Small intestine (tissue), 7 donors: ENCODE results near the gene XIST. TPM values are rescaled to one million over a fixed set of nuclear protein-coding genes. Genes with fewer than 3 reads are reported as not detected.

Source experiments
- DNase-seq, 2 donors: peaks; one replicate each; pipeline versions ENCODE4 v3.0.0 to v3.0.0-alpha.2; 2013
- FAIRE-seq: peaks from 2 replicates; lab custom pipeline; 2012; peaks lifted over from hg19 to GRCh38; lab: Jason Lieb, UNC
- H3K27ac ChIP-seq, 3 donors: one replicate each; pipeline ENCODE4 v1.5.1; 2013; ENCODE audit warnings: low read length in 2 of 3, mild to moderate bottlenecking in 2 of 3, control low read depth in 1 of 3, inconsistent platforms in 1 of 3, low read depth in 1 of 3, moderate library complexity in 1 of 3
- H3K27me3 ChIP-seq, 3 donors: one replicate each; pipeline ENCODE4 v1.6.1; 2013; ENCODE audit warnings: low read length in 3 of 3, inconsistent platforms in 1 of 3; ENCODE audit not compliant: control insufficient read depth in 3 of 3, insufficient read depth in 3 of 3
- H3K36me3 ChIP-seq, 3 donors: one replicate each; pipeline ENCODE4 v1.6.1; 2013; ENCODE audit warnings: low read length in 3 of 3, inconsistent platforms in 1 of 3, low read depth in 1 of 3, mild to moderate bottlenecking in 1 of 3, moderate library complexity in 1 of 3; ENCODE audit not compliant: control insufficient read depth in 3 of 3, insufficient read depth in 2 of 3
- H3K4me1 ChIP-seq, 3 donors: one replicate each; pipeline ENCODE4 v1.6.1; 2013; ENCODE audit warnings: low read length in 2 of 3, inconsistent platforms in 1 of 3, low read depth in 1 of 3, mild to moderate bottlenecking in 1 of 3, moderate library complexity in 1 of 3; ENCODE audit not compliant: control insufficient read depth in 3 of 3, insufficient read depth in 2 of 3
- H3K4me3 ChIP-seq, 3 donors: one replicate each; pipeline ENCODE4 v1.5.1; 2013; ENCODE audit warnings: low read length in 3 of 3, control low read depth in 1 of 3, inconsistent platforms in 1 of 3, low read depth in 1 of 3, mild to moderate bottlenecking in 1 of 3, moderate library complexity in 1 of 3
- H3K9me3 ChIP-seq, 2 donors: one replicate each; pipeline ENCODE4 v1.6.1; 2013; ENCODE audit warnings: low read depth in 1 of 2, low read length in 1 of 2; ENCODE audit not compliant: control insufficient read depth in 2 of 2, insufficient read depth in 1 of 2
- WGBS, 3 donors: extraction: QIAGEN DNeasy Blood & Tissue Kit; methylation state at CpG; one replicate each; pipeline ENCODE4 v1.1.7; 2013; 5-methylcytosine and 5-hydroxymethylcytosine counted together
- polyA plus RNA-seq, 4 donors: library from polyadenylated mRNA; stranded (reverse) in 3 of 4; unstranded in 1 of 4; fragments of 200-250 nt in 3 of 4; fragments of 120-200 nt in 1 of 4; gene quantifications; one replicate each; pipeline versions ENCODE4 v1.2.1 to v1.2.3, GENCODE V29; 2013
- donor health status: healthy with polysubstance abuse.
- donor health status: control.
- donor health status: control.
- donor health status: Bipolar disorder and iron deficiency.
- donor health status: healthy.

The XIST gene
- polyA plus RNA-seq, 4 donors: 0.06 to 36.5 (median 1.3) TPM

- FAIRE-seq: no peak
- Histone ChIP-seq H3K27me3 (no peaks in the 10 kb centered on the region), H3K36me3 (no peaks in the 10 kb centered on the region), H3K4me1 (no peaks in the 10 kb centered on the region), H3K27ac (no peak overlapping the region), H3K4me3 (no peak overlapping the region), H3K9me3 (peaks cover 0 to 2% of the 10 kb centered on the region in 2 donors)
- WGBS, 3 donors: 91 to 100% (median 100%) methylated on average over 3 of the region's 3 CpGs
- DNase-seq: no peak
Observed at GRCh38 chrX:73863852-73864251, 11.3 kb upstream of the XIST start.

GRCh38 chrX:73863268-73863667 lies 10.8 kb upstream of the XIST start:
- FAIRE-seq (no peak), DNase-seq (no peak)
- Histone ChIP-seq H3K4me3 (no peak overlapping the region), H3K4me1 (no peaks in the 10 kb centered on the region), H3K27ac (no peak overlapping the region), H3K9me3 (peaks cover 0 to 2% of the 10 kb centered on the region in 2 donors), H3K27me3 (no peaks in the 10 kb centered on the region), H3K36me3 (no peaks in the 10 kb centered on the region)

DNA sequence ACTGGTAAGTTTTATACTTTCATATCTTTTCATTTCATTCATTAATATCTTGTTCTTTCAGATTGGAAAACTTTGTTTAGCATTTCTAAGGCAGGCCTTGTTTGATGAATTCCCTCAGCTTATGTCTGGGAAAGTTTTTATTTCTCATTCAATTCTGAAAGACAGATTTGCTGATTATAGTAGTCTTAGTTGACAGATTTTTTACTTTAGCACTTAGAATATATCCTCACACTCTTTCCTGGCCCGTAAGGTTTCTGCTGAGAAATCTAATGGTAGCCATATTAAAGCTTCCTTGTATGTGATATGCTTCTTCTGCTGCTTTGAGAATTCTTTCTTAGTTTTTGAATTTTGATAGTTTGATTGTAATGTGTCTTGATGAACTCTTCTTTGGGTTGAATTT lies 7.1 kb upstream of the XIST start:
- FAIRE-seq: no peak

GRCh38 chrX:73855546-73855945 lies 3.0 kb upstream of the XIST start:
- no peak for FAIRE-seq

More for the DNA sequence above, 7.1 kb upstream of the XIST start:
- Histone ChIP-seq H3K27ac (no peak overlapping the region), H3K9me3 (peaks cover 0 to 2% of the 10 kb centered on the region in 2 donors), H3K4me1 (no peaks in the 10 kb centered on the region), H3K27me3 (no peaks in the 10 kb centered on the region), H3K4me3 (no peak overlapping the region), H3K36me3 (no peaks in the 10 kb centered on the region)
- WGBS, 3 donors: 95 to 97% (median 95%) methylated on average over 1 of the region's 1 CpG
- DNase-seq: no peak

DNA sequence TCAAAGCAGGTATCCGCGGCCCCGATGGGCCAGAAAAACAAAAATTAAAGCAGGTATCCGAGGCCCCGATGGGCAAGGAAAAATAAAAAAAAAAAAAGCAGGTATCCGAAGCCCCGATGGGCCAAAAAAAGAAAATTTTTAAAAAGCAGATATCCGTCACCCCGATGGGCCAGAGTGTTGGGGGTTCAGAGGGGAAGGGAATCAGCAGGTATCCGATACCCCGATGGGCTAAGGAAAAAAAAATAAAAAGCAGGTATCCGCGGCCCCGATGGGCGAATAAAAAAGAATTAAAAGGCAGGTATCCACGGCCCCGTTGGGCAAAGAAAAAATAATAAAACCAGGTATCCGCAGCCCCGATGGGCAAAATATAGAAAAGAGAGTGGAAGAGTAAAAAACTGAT lies 492 bp downstream of the XIST start:
- no peaks in the 10 kb centered on the region for H3K9me3 ChIP-seq
- H3K4me3 ChIP-seq: peak overlapping the region in 1 of 3 donors; percentile 57
- FAIRE-seq (no peak), DNase-seq (no peak)
- WGBS, 3 donors: 43 to 95% (median 78%) methylated on average over 19 of the region's 19 CpGs
- H3K36me3 ChIP-seq: no peaks in the 10 kb centered on the region
- H3K27me3 ChIP-seq: no peaks in the 10 kb centered on the region
- H3K27ac ChIP-seq: peak overlapping the region in 1 of 3 donors; percentile 73
- H3K4me1 ChIP-seq: no peaks in the 10 kb centered on the region

More at GRCh38 chrX:73855546-73855945, 3.0 kb upstream of the XIST start:
- peak; percentile 53 to 59 for DNase-seq
- WGBS, 3 donors: 0% methylated on average over 2 of the region's 2 CpGs
- H3K27ac ChIP-seq: no peak overlapping the region
- H3K4me3 ChIP-seq: no peak overlapping the region
- no peaks in the 10 kb centered on the region for H3K27me3 ChIP-seq
- no peaks in the 10 kb centered on the region for H3K4me1 ChIP-seq
- H3K9me3 ChIP-seq: peaks cover 0 to under 1% of the 10 kb centered on the region in 2 donors
- H3K36me3 ChIP-seq: no peaks in the 10 kb centered on the region

- Histone ChIP-seq H3K27ac (peak overlapping the region in 1 of 3 donors; percentile 73), H3K4me1 (no peaks in the 10 kb centered on the region), H3K27me3 (no peaks in the 10 kb centered on the region), H3K9me3 (no peaks in the 10 kb centered on the region), H3K36me3 (no peaks in the 10 kb centered on the region), H3K4me3 (peak overlapping the region in 1 of 3 donors; percentile 57)
- 52 to 96% (median 82%) methylated on average over 30 to 33 of the region's 33 CpGs for WGBS, 3 donors
- DNase-seq (no peak), FAIRE-seq (no peak)
Observed at GRCh38 chrX:73851014-73852009, 1.2 kb downstream of the XIST start.

- no peak for FAIRE-seq
- Histone ChIP-seq H3K4me3 (peak overlapping the region in 1 of 3 donors; percentile 34), H3K36me3 (no peaks in the 10 kb centered on the region), H3K9me3 (no peaks in the 10 kb centered on the region), H3K27ac (no peak overlapping the region), H3K4me1 (peaks cover 0 to 3% (median 0%) of the 10 kb centered on the region in 3 donors), H3K27me3 (no peaks in the 10 kb centered on the region)
- DNase-seq: peak; percentile 4 to 11
- 16 to 54% (median 31%) methylated on average over 5 of the region's 5 CpGs for WGBS, 3 donors
Observed at GRCh38 chrX:73850124-73851013, 2.1 kb downstream of the XIST start.

GRCh38 chrX:73849073-73849472 lies 3.4 kb downstream of the XIST start:
- H3K4me1 ChIP-seq: peaks cover 0 to 5% (median 0%) of the 10 kb centered on the region in 3 donors
- WGBS, 3 donors: 63 to 92% (median 80%) methylated on average over 5 of the region's 5 CpGs
- no peak for DNase-seq
- no peaks in the 10 kb centered on the region for H3K9me3 ChIP-seq
- no peaks in the 10 kb centered on the region for H3K27me3 ChIP-seq
- H3K27ac ChIP-seq: no peak overlapping the region
- no peak for FAIRE-seq
- H3K36me3 ChIP-seq: peaks cover 0 to 1% (median 0%) of the 10 kb centered on the region in 3 donors
- peak overlapping the region in 1 of 3 donors; percentile 34 for H3K4me3 ChIP-seq
